ENCODE data around the gene CDC14B. TPM values are rescaled to one million over a fixed set of nuclear protein-coding genes. Genes with fewer than 3 reads are reported as not detected.

Gene CDC14B
- total RNA-seq, 1 experiment from 2014 or later, result 29.8 TPM

DNA sequence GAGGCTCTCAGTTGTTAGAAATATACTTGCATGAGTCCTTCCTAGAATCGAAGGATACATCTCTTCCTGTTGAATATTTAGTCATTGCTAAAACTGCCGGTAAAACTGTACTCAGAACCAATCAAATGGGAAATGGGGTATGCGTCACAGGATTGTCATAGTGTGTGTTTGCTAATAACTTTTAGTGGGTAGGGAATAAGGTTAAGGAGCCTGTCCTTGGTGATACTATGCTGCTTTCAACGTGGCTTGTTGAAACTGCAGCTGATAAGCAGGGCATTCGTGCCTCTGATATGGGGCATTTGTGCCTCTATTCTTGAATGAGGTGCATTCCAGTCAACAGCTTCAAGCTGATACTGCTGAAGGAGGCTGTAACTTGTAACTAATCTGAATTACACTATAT, 143.1 kb downstream of the CDC14B start:
- H3K27me3 Mint-ChIP-seq (ENCODE audit: unreplicated experiment), result no peaks in the 10 kb centered on the region
- H3K27ac Mint-ChIP-seq (ENCODE audit: unreplicated experiment), result no peak overlapping the region
- H3K4me1 Mint-ChIP-seq (ENCODE audit: low read depth, unreplicated experiment), result no peaks in the 10 kb centered on the region
- TF ChIP-seq CTCF (IDR thresholded peaks at IDR 0.05; ENCODE audit: unreplicated experiment), result no peak
- intact Hi-C loops (cut with micrococcal nuclease; ENCODE audit: unreplicated experiment), result no loop called here
- no peak overlapping the region for H3K4me3 Mint-ChIP-seq (ENCODE audit: low read depth, unreplicated experiment)
- CTCF ChIA-PET, result interaction anchor here (0.5 kb wide), 1 partner anchor 653 kb away, joined by 3 read pairs; no protein-coding TSS in a partner anchor
- no peak for DNase-seq
- no peaks in the 10 kb centered on the region for H3K36me3 Mint-ChIP-seq (ENCODE audit: insufficient read depth, unreplicated experiment)
- BruUV-seq (replicated peaks), result no TSS peak
- no peaks in the 10 kb centered on the region for H3K9me3 Mint-ChIP-seq (ENCODE audit: low read depth, unreplicated experiment)

- CTCF ChIA-PET, result no interaction called here
- Mint-ChIP-seq H3K27me3 (ENCODE audit: unreplicated experiment) (no peaks in the 10 kb centered on the region), H3K4me3 (ENCODE audit: low read depth, unreplicated experiment) (no peak overlapping the region), H3K4me1 (ENCODE audit: low read depth, unreplicated experiment) (no peaks in the 10 kb centered on the region), H3K27ac (ENCODE audit: unreplicated experiment) (no peak overlapping the region), H3K9me3 (ENCODE audit: low read depth, unreplicated experiment) (no peaks in the 10 kb centered on the region), H3K36me3 (ENCODE audit: insufficient read depth, unreplicated experiment) (no peaks in the 10 kb centered on the region)
- DNase-seq, result no peak
- TF ChIP-seq CTCF (IDR thresholded peaks at IDR 0.05; ENCODE audit: unreplicated experiment), result no peak
- intact Hi-C loops (cut with micrococcal nuclease; ENCODE audit: unreplicated experiment), result no loop called here
- BruUV-seq (replicated peaks), result no TSS peak
Observed at GRCh38 chr9:96476013-96476412, 143.6 kb downstream of the CDC14B start.

GRCh38 chr9:96467784-96468183, 151.9 kb downstream of the CDC14B start:
- DNase-seq, result no peak
- CTCF ChIA-PET, result no interaction called here
- no peaks in the 10 kb centered on the region for H3K9me3 Mint-ChIP-seq (ENCODE audit: low read depth, unreplicated experiment)
- H3K4me1 Mint-ChIP-seq (ENCODE audit: low read depth, unreplicated experiment), result no peaks in the 10 kb centered on the region
- H3K36me3 Mint-ChIP-seq (ENCODE audit: insufficient read depth, unreplicated experiment), result no peaks in the 10 kb centered on the region
- intact Hi-C loops (cut with micrococcal nuclease; ENCODE audit: unreplicated experiment), result no loop called here
- no peak overlapping the region for H3K27ac Mint-ChIP-seq (ENCODE audit: unreplicated experiment)
- BruUV-seq (replicated peaks), result no TSS peak
- TF ChIP-seq CTCF (IDR thresholded peaks at IDR 0.05; ENCODE audit: unreplicated experiment), result no peak
- H3K4me3 Mint-ChIP-seq (ENCODE audit: low read depth, unreplicated experiment), result no peak overlapping the region
- H3K27me3 Mint-ChIP-seq (ENCODE audit: unreplicated experiment), result no peaks in the 10 kb centered on the region

- intact Hi-C loops (cut with micrococcal nuclease; ENCODE audit: unreplicated experiment), result no loop called here
- peaks cover under 1% of the 10 kb centered on the region for H3K4me1 Mint-ChIP-seq (ENCODE audit: low read depth, unreplicated experiment)
- TF ChIP-seq CTCF (IDR thresholded peaks at IDR 0.05; ENCODE audit: unreplicated experiment), result no peak
- no TSS peak for BruUV-seq (replicated peaks)
- DNase-seq, result no peak
- CTCF ChIA-PET, result no interaction called here
- no peaks in the 10 kb centered on the region for H3K36me3 Mint-ChIP-seq (ENCODE audit: insufficient read depth, unreplicated experiment)
- H3K27ac Mint-ChIP-seq (ENCODE audit: unreplicated experiment), result no peak overlapping the region
- no peak overlapping the region for H3K4me3 Mint-ChIP-seq (ENCODE audit: low read depth, unreplicated experiment)
- no peaks in the 10 kb centered on the region for H3K9me3 Mint-ChIP-seq (ENCODE audit: low read depth, unreplicated experiment)
- H3K27me3 Mint-ChIP-seq (ENCODE audit: unreplicated experiment), result no peaks in the 10 kb centered on the region
Observed at GRCh38 chr9:96464426-96464825, 155.2 kb downstream of the CDC14B start.

All from Calu3 (cell line).